GM23248 (cell line): Measurements from ENCODE around the gene MARS1.

ENCODE experiments used
- EZH2 ChIP-seq: fragments of 200-600 bp; sonication (generic); IDR thresholded peaks from 2 replicates; pipeline ENCODE4 v1.6.1; 2018; ENCODE audit warnings: antibody characterized with exemption, mild to moderate bottlenecking; ENCODE audit not compliant: insufficient read depth, poor library complexity, severe bottlenecking
- EZH2phosphoT487 ChIP-seq: fragments of 200-600 bp; sonication (generic); IDR thresholded peaks from 2 replicates; pipeline ENCODE4 v1.6.1; 2018; ENCODE audit warnings: antibody characterized with exemption, moderate library complexity, mild to moderate bottlenecking, low read depth; ENCODE audit not compliant: insufficient read depth

DNA sequence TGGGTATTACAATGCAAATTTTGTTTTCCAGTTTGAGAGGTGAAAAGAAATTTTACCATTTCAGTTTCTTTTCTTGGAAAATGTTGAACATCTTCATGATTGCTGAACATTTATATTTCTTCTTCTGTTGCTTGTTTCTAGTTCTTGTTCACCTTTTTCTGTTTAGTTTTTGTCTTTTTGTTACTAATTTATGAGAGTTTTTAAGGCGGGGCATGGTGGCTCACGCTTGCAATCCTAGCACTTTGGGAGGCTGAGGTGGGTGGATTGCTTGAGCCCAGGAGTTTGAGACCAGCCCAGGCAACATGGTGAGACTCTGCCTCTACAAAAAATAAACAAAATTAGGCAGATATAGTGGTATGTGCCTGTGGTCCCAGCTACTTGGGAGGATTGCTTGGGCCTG, 72.6 kb downstream of the MARS1 start:
- TF ChIP-seq EZH2phosphoT487 (no peak), EZH2 (no peak)
